ENCODE results near the gene CCR7.

Gene CCR7

GRCh38 chr17:40564883-40565768, at the start of gene CCR7:
Gene CCR7, minus strand, starts transcription at chr17:40565472. Its CDS starts 63 bp downstream, at chr17:40565409.
- no peak for DNase-seq

- DNase-seq, result no peak
Measured at GRCh38 chr17:40614431-40615067, 49.3 kb upstream of the CCR7 start.

GRCh38 chr17:40613467-40614154, 48.3 kb upstream of the CCR7 start:
- no peak for DNase-seq

- no peak for DNase-seq
Measured at GRCh38 chr17:40612599-40613244, 47.5 kb upstream of the CCR7 start.

GRCh38 chr17:40611840-40612474, 46.7 kb upstream of the CCR7 start:
- DNase-seq, result no peak

GRCh38 chr17:40610359-40610758, 45.1 kb upstream of the CCR7 start:
- no peak for DNase-seq

- DNase-seq, result no peak
Measured at GRCh38 chr17:40608061-40608581, 42.8 kb upstream of the CCR7 start.

GRCh38 chr17:40607641-40608040, 42.4 kb upstream of the CCR7 start:
- DNase-seq, result no peak

GRCh38 chr17:40606548-40607353, 41.5 kb upstream of the CCR7 start:
- no peak for DNase-seq

- DNase-seq, result no peak
Measured at GRCh38 chr17:40605306-40605705, 40.0 kb upstream of the CCR7 start.

GRCh38 chr17:40604327-40605080, 39.2 kb upstream of the CCR7 start:
- DNase-seq, result no peak

- DNase-seq, result no peak
Measured at GRCh38 chr17:40602445-40603443, 37.5 kb upstream of the CCR7 start.

- DNase-seq, result no peak
Measured at GRCh38 chr17:40600486-40601046, 35.3 kb upstream of the CCR7 start.

GRCh38 chr17:40599468-40599763, 34.1 kb upstream of the CCR7 start:
- DNase-seq, result no peak

GRCh38 chr17:40598619-40599467, 33.6 kb upstream of the CCR7 start:
- DNase-seq, result no peak

- no peak for DNase-seq
Measured at GRCh38 chr17:40598301-40598618, 33.0 kb upstream of the CCR7 start.

- no peak for DNase-seq
Measured at GRCh38 chr17:40597556-40598300, 32.5 kb upstream of the CCR7 start.

- DNase-seq, result no peak
Measured at GRCh38 chr17:40597156-40597555, 31.9 kb upstream of the CCR7 start.
